SH-SY5Y (cell line): ENCODE data around the gene TCF20.

Experiments
- GATA2 ChIP-seq: IDR thresholded peaks from 2 replicates; pipeline ENCODE4 v1.6.1; 2011; ENCODE audit warnings: mild to moderate bottlenecking, low read depth, low read length
- GATA3 ChIP-seq: IDR thresholded peaks from 2 replicates; pipeline ENCODE4 v1.6.1; 2011; ENCODE audit warnings: low read depth, mild to moderate bottlenecking, low read length, moderate library complexity

DNA sequence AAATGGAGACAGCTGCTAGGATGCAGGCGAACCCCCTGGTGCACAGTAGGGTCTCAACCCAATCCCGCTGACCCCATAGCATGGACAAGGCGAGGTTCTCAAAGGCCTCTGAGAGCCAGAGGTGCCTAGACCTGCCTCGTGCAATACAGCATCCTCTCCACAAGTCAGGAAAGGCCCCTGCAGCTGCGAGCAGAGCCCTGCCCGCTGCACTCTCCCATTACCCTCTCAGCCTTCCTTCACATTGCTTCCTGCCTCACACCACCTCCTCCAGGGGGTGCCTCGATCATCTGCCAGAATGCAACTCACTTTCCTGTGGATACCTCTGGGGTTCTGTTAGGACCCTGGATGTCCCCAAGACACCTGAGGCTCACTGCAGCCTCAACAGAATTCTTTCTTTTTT is 42.8 kb upstream of the TCF20 start:
- TF ChIP-seq GATA3 (no peak), GATA2 (no peak)
